Right ventricle myocardium superior (tissue), 1 donor: Measurements from ENCODE around the gene TRIP4. TPM values are rescaled to one million over a fixed set of nuclear protein-coding genes. Genes with fewer than 3 reads are reported as not detected.

Experiments used
- ATAC-seq: fragments of 200-7000 bp; cut with Tn5 transposase; one replicate; pipeline ENCODE4 v1.9.1; 2020; ENCODE audit warnings: mild to moderate bottlenecking; ENCODE audit not compliant: poor library complexity
- DNase-seq: peaks from one replicate; pipeline ENCODE4 v3.0.0-alpha.2; 2020
- intact Hi-C: fragments of 100-400 bp; cut with DNase I; formaldehyde crosslinking; loops from one replicate; pipeline ENCODE4 v1.11.2; 2022
- total RNA-seq: library from RNA; stranded (reverse); fragmentation: NEBNext Ultra II Directional; extraction: Animal tissue kit (Norgen Biotek cat#: 25700); gene quantifications from one replicate; pipeline ENCODE4 v1.2.1, GENCODE V29; 2021
- donor health status: DM: no; HTN: yes; CAD: no; lungs with severe emphysema.

TRIP4 gene
- total RNA-seq, 1 donor from 2014 or later: 13.1 TPM

DNA sequence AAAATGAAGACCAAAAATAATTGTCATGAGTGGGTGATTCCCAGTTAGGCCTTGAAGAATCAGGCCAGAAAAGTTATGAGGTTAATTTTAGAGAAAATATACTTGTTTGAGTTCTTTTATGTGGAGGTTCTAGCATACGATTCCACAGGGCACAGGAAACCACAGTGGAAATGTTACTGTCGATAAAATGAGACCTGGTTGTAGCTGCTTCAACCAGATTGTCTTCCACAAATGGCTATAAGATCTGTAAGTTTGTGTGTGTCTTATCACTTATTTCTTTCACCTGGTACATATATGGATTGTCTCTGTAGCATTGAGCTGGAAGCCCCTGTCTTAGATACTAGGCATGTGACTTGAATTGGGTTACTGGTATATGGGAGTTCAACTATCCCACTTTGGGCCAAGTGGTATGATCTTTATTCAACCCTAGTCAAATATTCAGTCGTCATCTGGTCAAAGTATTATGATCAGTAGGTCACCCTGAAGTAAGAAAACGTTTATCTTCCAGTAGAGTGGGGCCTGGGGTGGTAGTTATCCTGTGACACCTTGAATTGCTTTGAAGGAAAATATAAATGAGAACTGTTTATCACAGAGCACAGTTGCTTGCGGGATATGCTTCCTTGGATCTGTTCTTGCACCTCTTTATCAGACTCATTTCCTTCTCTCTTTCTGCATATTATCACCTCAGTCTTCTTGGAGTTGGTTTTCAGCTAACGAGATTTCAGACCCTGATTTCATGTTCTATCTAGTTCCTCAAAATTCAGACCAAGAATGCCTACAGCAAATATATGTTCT lies 51.2 kb downstream of the TRIP4 start:
- ATAC-seq (no peak), DNase-seq (no peak)
- intact Hi-C loops: no loop called here

DNA sequence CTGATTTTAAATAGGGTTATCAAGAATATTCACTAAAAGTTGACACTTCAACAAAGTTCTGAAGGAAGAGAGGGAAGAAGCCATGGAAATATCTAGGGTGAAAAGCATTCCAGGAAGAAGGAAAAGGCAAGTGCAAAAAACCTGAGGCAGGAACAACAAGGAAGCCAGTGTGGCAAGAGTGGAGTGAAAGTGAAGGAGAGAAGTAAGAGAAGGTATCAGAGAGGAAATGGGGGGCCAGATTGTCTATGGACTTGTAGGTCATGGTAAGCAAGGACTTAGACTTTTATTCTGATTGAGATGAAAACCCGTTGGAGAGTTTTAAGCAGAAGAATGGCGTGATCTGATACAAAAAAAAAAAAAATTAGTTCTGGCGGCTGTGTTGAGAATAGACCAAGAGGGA lies 54.2 kb downstream of the TRIP4 start:
- intact Hi-C loops: no loop called here
- ATAC-seq (no peak), DNase-seq (no peak)

DNA sequence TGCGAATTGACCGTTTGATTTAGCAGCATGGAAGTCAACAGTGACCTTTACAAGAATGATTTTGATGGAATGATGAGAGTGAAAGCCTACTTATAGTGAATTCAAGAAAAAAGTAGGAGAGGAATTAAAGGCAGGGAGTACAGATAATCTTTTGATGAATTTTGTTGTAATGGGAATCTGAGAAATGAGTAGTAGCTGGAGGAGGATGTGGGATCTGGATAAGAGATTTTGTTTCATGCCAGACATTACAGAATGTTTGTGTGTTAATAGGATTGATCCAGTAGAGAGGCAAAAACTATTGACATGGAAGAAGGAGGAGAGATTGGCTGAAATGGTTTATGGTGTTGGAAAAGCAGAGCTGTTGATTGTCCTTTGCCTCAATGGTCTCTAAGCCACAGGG lies 55.4 kb downstream of the TRIP4 start:
- intact Hi-C loops: no loop called here
- DNase-seq (no peak), ATAC-seq (no peak)

DNA sequence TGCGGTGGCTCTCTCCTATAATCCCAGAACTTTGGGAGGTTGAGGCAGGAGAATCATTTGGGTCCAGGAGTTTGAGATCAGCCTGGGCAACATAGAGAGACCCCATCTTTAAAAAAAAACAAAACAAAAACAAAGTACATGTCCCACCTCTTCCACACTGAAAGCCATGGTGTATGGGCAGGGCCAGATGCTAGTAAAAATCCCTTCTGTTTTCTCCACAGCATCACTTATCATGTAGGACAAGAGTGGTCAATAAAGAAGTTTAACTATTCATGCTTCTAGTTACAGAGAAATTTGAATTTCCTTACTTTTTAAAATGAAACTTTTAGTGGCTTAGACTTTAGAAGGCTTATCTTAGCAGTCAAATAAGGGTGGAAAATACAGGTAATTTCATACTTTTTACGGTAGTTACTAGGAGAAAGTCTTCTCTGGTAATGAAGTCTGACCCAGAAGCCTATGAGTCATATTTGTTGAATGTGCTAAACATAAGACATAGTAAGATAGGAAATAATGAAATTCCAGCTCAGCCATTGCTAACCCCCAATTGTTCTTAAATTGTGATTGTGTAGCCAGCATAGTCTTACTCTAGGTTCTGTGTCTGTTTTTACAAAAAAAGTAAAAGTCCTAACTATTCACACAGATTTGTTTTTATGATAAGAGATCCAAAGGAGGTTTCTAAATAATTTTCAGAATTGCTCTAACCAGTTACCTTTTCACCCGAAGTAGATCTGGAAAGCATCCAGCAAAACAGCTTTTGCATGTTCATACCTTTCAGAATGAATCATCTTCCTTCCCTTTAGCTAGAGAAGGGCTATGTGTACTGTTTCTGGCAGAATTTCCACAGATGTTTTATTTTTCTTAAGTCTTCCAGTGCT lies 56.3 kb downstream of the TRIP4 start:
- no peak for ATAC-seq
- no peak for DNase-seq
- intact Hi-C loops: no loop called here

DNA sequence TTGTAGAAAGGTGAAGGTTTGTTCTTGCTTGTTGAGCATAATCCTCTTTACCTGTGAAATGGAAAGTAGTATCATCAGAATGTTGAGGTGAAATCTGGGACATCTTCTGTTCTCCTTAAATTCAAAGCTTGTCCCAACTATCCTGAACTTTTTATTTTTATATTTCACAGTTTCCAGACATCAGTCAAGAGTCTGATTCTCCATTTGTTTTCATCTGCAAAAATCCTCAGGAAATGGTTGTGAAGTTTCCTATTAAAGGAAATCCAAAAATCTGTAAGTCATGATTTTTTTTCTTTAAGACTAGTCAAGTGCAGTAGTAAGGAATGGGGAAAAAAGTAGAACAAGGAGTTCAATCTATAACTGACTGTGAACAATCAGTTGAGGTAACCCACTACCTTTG lies 57.2 kb downstream of the TRIP4 start:
- ATAC-seq: no peak
- no peak for DNase-seq
- intact Hi-C loops: no loop called here

DNA sequence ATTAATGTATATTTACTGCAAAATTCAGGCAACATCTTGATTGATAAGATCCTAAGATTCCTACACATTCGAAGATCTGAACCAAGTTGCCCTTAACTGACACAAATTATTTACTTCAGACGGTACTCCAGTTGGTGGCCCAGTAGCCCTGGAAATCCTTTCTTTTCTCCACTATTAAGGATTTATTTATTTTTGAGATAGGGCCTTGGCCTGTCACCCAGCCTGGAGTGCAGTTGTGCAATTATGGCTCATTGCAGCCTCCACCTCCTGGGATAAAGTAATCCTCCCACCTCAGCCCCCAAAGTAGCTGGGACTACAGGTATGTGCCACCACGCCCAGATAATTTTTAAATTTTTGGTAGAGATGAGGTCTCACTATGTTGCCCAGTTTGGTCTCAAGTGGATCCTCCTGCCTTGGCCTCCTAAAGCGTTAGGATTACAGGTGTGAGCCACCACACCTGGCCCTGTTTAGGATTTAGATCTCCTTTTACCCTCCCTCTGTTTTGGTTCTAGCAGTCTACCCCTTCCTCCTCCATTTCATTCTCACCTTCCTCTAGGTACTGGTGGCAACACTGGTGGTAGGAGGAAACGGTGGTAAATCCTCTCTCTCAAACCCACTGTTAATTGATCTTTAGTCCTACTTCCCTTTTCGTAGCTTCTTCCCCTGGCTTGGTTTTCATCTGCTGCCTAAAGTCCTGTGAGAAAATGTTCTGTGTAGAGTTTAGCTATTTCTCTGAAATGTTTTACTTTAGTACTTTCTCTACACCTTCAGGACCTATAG lies 60.1 kb downstream of the TRIP4 start:
- intact Hi-C loops: no loop called here
- DNase-seq: no peak
- no peak for ATAC-seq

DNA sequence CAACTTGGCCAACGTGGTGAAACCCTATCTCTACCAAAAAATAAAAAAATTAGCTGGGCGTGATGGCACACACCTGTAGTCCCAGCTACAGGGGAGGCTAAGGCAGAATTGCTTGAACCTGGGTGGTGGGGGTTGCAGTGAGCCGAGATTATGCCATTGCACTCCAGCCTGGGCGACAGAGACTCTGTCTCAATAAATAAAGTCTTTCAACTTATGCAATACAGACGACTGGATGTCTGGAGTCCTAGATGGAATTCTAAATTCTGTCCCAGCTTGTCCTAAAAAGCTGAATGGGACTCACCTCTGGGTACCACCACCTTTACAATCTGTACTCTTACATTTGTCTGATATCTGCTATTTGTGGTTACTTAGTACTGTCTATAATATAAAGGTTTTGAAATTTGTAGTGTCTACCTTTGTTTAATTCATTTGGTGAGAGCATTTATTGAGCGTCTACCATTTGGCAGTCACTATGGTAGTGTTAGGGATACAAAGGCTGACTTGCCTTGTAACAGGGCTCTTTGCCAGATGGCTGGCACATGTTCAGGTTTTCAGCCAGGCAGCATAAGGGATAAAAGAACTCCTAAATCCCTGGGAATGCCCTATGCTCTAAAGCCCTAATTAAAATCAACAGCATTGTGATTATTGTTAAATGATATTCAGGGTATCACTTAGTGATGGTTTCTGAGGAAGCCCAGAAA lies 65.5 kb downstream of the TRIP4 start:
- intact Hi-C loops: no loop called here
- DNase-seq (peak; percentile 64), ATAC-seq (peak; percentile 65)

DNA sequence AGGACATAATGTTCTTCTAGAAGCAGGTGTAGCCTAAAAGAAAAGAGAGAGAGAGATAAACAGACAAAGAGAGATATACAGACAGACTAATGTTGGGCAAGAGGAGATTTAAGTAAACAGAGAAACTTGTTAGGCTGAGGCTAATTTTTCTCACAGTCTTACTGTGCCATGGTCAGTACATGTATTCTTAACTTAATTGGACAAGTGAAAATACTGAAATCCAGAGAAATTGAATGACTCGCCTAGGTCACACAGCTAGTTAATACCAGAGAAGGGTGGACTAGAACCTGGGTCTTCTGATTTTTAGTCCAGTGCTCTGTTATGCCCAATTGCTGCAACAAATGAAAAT lies 66.0 kb downstream of the TRIP4 start:
- intact Hi-C loops: no loop called here
- DNase-seq: no peak

DNA sequence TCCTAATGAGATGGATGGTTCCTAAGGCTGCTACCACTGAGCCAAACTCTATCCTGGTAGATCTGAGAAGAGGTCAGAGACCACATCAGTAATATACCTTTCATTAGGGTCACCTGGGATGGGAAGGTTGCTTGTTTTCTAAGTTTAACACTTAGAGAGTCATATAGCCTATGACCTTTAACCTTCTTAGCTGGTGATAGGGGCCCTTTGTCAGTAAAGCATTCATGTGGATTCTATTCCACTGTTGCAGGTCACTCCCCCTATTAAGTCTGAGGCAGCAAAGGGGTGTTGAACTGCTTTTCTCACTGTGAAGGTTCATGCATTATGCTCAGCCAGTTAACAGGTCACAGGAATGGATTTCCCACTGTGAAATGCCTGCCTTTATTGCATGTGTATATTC lies 66.6 kb downstream of the TRIP4 start:
- intact Hi-C loops: no loop called here

More for the DNA sequence above, 66.0 kb downstream of the TRIP4 start:
- ATAC-seq: no peak

DNA sequence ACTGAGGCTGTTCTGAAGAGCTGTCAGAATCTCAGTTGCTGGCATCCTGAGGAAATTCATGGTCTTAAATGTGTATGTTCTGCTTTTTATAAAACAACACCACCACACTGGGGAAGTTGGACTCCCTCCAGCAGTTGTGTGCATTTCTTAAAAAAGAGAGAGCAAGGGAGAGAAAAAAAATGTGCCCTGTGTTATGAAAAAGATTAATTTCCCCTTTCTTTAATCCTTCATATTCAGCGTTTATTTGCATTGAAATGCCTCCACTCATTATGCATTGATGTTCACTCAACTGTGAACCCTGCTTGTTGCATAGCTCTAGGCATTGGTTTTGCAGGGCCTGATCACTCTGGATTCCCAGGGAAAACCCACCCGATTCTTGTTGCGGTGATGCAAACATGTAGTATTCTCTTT lies 68.3 kb downstream of the TRIP4 start:
- ATAC-seq (no peak), DNase-seq (no peak)
- intact Hi-C loops: no loop called here

More for the DNA sequence above, 66.6 kb downstream of the TRIP4 start:
- DNase-seq (no peak), ATAC-seq (no peak)

DNA sequence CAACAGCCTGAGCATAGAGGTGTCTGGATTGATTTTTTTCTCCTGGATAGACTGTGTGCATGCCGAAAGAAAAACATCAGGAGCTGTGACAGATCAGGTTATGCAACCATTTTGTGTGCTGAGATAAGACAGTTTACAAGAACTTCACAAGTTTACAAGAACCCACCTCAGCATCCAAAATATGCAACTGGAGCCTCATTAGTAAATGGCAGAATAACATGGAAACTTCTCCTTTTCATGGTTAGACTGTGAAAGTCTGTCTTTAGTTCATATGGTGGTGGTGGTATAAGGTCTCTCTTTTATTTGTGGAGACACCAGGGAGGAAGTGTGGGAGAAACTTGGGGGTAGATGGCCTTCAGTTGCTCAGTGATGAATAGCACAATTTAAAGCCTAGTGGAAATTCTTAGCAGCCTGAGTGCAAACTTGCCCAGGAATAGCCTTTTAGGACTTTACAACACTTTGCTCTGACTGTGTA lies 69.0 kb downstream of the TRIP4 start:
- ATAC-seq (no peak), DNase-seq (no peak)
- intact Hi-C loops: no loop called here

DNA sequence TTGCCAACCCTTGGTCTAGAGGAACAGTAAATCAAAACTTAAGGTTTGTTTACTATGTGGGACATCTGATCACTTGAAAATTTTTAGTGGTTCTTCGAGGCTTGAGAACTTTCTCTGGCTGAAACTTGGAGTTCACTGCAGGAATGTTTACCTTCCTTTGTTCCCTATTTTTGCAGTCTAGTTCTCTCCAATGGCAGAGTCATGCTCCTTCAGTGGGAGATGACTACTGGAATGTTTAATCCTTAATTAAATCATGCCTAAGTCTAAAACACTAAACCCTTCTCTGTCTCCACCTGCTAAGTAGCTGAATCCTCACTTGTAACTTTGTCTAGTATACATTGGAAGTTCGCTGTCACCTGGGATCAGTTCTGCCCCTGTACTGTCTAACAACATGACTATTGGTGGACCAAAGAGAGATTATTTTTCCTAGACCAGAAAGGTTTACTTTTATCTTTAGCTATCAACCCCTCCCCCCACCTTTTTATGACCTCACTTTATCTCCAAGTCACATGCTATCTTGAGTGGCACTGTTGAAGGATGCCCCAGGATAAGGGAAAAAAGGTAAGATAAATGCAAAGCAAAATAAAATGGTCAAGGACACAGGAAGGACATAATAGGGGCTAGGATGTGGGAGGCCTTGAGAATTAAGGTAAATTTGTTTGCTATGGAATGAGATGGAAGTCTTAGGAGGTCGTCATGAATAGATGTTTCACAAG lies 71.6 kb downstream of the TRIP4 start:
- no peak for DNase-seq
- ATAC-seq: no peak
- intact Hi-C loops: no loop called here

DNA sequence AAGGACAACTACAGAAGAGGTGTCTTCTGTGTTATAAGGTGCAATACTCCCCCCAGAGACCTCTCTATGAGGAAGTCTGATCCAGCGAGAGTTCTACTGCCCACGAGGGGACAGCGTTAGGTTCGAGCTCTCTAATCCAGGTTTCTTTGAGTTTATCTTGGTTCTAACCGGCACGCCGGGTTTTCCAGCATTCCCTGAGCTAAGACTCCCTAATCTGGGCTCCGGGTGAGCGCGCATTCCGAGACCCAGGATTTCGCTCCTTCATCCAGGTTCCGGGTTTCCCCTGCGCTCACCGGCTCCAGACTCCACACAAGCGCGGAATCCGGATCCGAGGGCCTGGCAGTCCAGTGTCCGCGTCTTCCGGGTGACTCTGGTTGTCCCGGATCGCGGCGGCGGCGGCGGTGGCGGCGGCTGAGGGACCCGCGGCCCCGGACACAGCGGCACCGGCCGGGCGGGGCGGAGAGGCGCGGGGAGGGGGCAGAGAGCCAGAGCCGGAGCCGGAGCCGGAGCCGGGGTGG lies 72.6 kb downstream of the TRIP4 start, which contains the start of gene ZNF609:
ZNF609 (plus strand) TSS at position 373 of the 518 bp plus-strand sequence. CDS start 38,842 bp downstream, outside the sequence.
- peak; percentile 92 for ATAC-seq
- DNase-seq: peak; percentile 97
- intact Hi-C loops: no loop called here

DNA sequence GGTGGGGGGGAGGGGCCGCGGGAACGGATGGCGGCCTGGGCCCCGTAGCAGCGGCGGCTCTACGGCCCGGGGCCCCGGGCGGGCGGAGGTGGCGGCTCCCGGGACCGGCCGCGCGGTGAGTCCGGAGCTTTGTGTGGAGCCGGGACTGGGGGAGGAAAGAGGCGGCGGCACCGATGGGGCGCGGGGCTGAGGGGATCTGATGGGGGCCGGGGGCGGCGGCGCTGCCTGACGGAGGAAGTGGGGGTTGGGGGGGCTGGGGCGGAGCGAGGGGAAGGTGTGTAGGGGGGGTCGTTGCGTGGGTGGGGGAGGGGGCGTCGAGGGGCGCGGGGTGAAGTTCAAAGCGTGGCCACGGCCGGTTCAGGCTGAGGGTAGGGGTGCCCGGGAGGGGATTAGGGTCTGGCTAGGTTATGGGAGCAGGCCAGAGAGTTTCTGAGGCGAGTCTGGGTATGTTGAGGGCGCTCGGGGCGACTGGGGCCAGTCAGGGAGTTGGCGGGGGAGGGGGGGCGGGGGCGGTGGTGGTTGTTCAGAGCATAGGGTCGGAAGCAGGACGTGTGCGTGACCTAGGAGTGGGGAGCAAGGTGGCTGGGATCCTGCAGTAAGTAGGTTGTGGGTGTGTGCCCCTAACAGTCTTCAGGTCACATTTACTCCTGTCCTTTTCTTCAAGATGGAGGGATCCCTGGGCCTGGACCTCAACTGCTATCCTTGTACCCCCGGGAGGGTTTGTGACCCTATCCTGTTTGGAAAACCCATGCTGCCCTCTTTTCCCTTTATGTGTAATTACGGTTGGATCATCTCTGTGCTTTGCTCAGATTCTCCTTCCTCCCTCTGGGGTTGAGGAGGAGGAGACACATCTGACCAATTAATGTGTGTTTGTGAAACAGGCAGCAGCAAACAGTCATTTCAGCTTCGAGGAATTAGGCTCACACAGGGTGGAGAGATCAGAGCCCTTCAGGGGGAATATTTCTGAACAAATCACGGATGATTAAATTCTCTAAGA lies 73.4 kb downstream of the TRIP4 start:
- ATAC-seq (peak; percentile 79), DNase-seq (no peak)
- intact Hi-C loops: no loop called here

DNA sequence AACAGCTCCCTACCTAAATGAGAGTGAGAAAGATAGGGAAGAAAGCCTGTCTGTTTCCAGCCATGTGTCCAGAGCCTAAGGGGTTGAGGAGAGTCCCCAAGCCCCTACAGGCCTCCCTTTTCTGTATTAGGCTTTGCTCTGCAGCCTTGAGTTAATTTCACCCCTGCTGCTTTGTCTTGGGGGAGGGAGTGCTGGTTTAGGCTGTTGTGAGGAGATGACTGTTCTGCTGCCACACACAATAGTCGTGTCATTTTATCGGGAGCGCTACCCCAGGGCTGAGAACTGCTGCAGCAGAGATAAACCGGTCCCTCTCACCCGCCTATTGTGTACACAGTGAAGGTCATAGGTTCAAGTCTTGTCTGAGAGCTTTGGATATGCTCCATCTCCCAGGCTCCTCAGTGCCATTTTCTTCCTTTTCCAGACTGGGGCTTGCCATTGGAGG lies 74.1 kb downstream of the TRIP4 start:
- DNase-seq (no peak), ATAC-seq (peak; percentile 1)
- intact Hi-C loops: no loop called here

DNA sequence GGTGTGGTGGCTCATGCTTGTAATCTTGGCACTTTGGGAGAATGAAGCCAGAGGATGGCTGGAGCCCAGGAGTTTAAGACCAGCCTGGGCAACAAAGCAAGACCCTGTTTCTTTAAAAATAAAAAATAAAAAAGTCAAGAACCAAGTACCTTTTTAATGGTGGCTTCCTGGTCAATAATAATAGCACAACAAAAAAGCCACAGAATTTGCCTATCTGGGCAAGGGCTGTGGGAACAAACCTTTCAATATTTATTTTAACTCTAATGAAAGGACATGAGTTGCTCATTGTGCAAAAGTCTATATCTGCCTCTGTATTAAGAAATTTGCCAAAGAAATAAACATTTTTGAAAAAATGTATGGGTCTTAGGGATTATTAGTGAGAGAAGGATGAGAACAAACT lies 74.9 kb downstream of the TRIP4 start:
- ATAC-seq (no peak), DNase-seq (no peak)
- intact Hi-C loops: no loop called here
